ENCODE data around the gene PSME1. TPM values are rescaled to one million over a fixed set of nuclear protein-coding genes. Genes with fewer than 3 reads are reported as not detected.

The PSME1 gene
- total and polyA plus RNA-seq, 4 experiments from 2014 or later, result 257 to 1,008 (median 624) TPM

DNA sequence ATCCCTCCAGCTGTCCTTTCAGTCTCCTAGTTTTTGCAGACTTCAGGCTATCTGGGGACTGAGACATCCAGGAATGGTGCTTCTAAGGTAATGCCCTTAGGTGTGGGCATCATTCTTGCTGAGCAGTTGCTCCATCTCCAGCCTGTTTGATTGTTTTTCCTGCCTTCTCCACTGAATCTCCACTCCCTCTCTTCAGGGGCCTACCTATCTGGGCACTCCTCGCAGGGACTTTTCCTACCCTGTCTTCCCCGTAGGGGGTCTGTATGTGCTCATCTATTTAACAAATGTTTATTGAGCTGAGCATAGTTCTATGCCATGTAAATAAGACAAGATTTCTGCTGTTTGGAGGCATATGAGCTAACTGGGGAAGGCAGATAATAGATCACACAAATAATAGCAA lies 3.0 kb upstream of the PSME1 start:
- Mint-ChIP-seq H3K4me3 (peak overlapping the region in 4 of 8 donors; percentile 60 to 87 (median 63)), H3K27me3 (no peaks in the 10 kb centered on the region), H3K9me3 (peaks cover 0 to 2% (median 0%) of the 10 kb centered on the region in 8 donors), H3K27ac (peak overlapping the region; percentile 85 to 96 (median 90)), H3K4me1 (peaks cover 26 to 48% (median 35%) of the 10 kb centered on the region in 4 donors), H3K36me3 (peaks cover 7 to 14% of the 10 kb centered on the region in 2 donors)
- H3K9me3 ChIP-seq (ENCODE audit: control insufficient read depth in 1 of 2, low read length in 2 of 2), result no peaks in the 10 kb centered on the region
- peak overlapping the region; percentile 41 for H3K27ac ChIP-seq (ENCODE audit: low read depth, low read length)
- H3K27me3 ChIP-seq (ENCODE audit: insufficient read depth, low read length), result no peaks in the 10 kb centered on the region
- intact Hi-C loops (cut with micrococcal nuclease), result no loop called here
- peaks cover 40% of the 10 kb centered on the region for H3K4me1 ChIP-seq (ENCODE audit: insufficient read depth, low read length)
- no peak for DNase-seq
- peaks cover 10% of the 10 kb centered on the region for H3K36me3 ChIP-seq (ENCODE audit: insufficient read depth, low read length)
- POLR2A ChIA-PET (ENCODE audit: partially characterized antibody), result interaction anchor here (1.0 to 16.1 kb wide), 7 partner anchors 8 to 81 kb away, joined by 4 to 347 read pairs (median 7); partner anchors contain the start of genes CARMIL3, DCAF11, EMC9 and IPO4
- no peak overlapping the region for H3K4me3 ChIP-seq (ENCODE audit: low read length in 2 of 2)
- CTCF ChIA-PET (ENCODE audit: partially characterized antibody), result interaction anchor here (1.2 to 6.4 kb wide), 5 partner anchors 17 to 43 kb away, joined by 4 to 53 read pairs (median 5); partner anchors contain the start of genes DCAF11, IRF9 and NRL

DNA sequence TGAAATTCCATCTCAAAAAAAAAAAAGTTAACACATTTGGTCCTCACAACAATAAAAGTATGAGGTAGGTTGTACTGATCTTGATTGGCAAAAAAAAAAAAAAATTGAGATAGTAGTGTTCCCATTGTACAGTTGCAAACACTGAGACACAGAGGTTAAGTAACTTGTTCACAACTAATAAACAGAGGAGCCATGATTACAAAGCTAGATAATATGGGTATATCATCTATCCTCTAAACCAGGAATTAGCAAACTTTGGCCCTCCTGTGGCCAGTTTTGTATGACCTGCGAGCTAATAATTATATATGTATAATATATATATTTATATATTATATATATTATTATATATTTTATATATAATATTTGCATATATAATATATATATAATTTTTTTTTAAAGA lies 2.3 kb upstream of the PSME1 start:
- Mint-ChIP-seq H3K9me3 (peaks cover 0 to 4% (median 0%) of the 10 kb centered on the region in 8 donors), H3K4me1 (peaks cover 29 to 56% (median 41%) of the 10 kb centered on the region in 4 donors), H3K27ac (no peak overlapping the region), H3K27me3 (no peaks in the 10 kb centered on the region), H3K4me3 (peak overlapping the region in 2 of 8 donors; percentile 8 to 46), H3K36me3 (peaks cover 11 to 22% of the 10 kb centered on the region in 2 donors)
- Histone ChIP-seq H3K27ac (ENCODE audit: low read depth, low read length) (no peak overlapping the region), H3K9me3 (ENCODE audit: control insufficient read depth in 1 of 2, low read length in 2 of 2) (no peaks in the 10 kb centered on the region), H3K4me3 (ENCODE audit: low read length in 2 of 2) (no peak overlapping the region), H3K36me3 (ENCODE audit: insufficient read depth, low read length) (peaks cover 16% of the 10 kb centered on the region), H3K4me1 (ENCODE audit: insufficient read depth, low read length) (peaks cover 47% of the 10 kb centered on the region), H3K27me3 (ENCODE audit: insufficient read depth, low read length) (no peaks in the 10 kb centered on the region)
- ChIA-PET CTCF (ENCODE audit: partially characterized antibody) (interaction anchor here (0.7 to 6.4 kb wide), 5 partner anchors 18 to 27 kb away, joined by 4 to 53 read pairs (median 5); partner anchors contain the start of genes DCAF11, IRF9 and NRL), POLR2A (ENCODE audit: partially characterized antibody) (interaction anchor here (0.7 to 16.1 kb wide), 5 partner anchors 13 to 61 kb away, joined by 3 to 347 read pairs (median 8); partner anchors contain the start of genes DCAF11, IPO4, NRL and PSME2)
- DNase-seq, result no peak
- intact Hi-C loops (cut with micrococcal nuclease), result no loop called here

DNA sequence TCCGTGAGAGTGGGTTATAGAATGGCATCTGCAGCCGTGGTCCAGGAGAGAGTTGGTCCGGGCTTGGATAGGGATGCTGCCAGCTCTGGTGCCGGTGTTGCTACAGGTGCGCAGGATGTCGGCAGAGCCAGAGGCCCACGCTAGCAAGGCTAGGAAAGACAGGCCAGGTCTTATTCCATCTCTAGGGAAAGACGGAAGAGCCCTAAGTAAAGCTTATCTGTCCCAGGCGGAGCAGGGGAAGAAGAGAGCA lies 485 bp upstream of the PSME1 start:
- H3K9me3 ChIP-seq (ENCODE audit: control insufficient read depth in 1 of 2, low read length in 2 of 2), result no peaks in the 10 kb centered on the region
- no peaks in the 10 kb centered on the region for H3K27me3 ChIP-seq (ENCODE audit: insufficient read depth, low read length)
- POLR2A ChIA-PET (ENCODE audit: partially characterized antibody), result interaction anchor here (0.7 to 16.1 kb wide), 26 partner anchors 9 to 815 kb away, joined by 3 to 347 read pairs (median 11); partner anchors contain the start of genes CARMIL3, CBLN3, CHMP4A and DCAF11
- peaks cover 59% of the 10 kb centered on the region for H3K4me1 ChIP-seq (ENCODE audit: insufficient read depth, low read length)
- H3K4me3 ChIP-seq (ENCODE audit: low read length in 2 of 2), result peak overlapping the region; percentile 11 to 87
- peak overlapping the region; percentile 84 for H3K27ac ChIP-seq (ENCODE audit: low read depth, low read length)
- no peaks in the 10 kb centered on the region for H3K27me3 Mint-ChIP-seq
- H3K4me3 Mint-ChIP-seq, result peak overlapping the region; percentile 87 to 94 (median 91)
- H3K36me3 Mint-ChIP-seq, result peaks cover 23 to 32% of the 10 kb centered on the region in 2 donors
- H3K4me1 Mint-ChIP-seq, result peaks cover 37 to 70% (median 54%) of the 10 kb centered on the region in 4 donors
- intact Hi-C loops (cut with micrococcal nuclease), result no loop called here
- H3K36me3 ChIP-seq (ENCODE audit: insufficient read depth, low read length), result peaks cover 22% of the 10 kb centered on the region
- no peak for DNase-seq
- H3K27ac Mint-ChIP-seq, result peak overlapping the region; percentile 86 to 96 (median 94)
- peaks cover 0 to 4% (median 0%) of the 10 kb centered on the region in 8 donors for H3K9me3 Mint-ChIP-seq
- CTCF ChIA-PET (ENCODE audit: partially characterized antibody), result interaction anchor here (0.7 to 6.4 kb wide), 12 partner anchors 11 to 198 kb away, joined by 3 to 53 read pairs (median 4); partner anchors contain the start of genes CIDEB, DCAF11, IRF9 and NRL

DNA sequence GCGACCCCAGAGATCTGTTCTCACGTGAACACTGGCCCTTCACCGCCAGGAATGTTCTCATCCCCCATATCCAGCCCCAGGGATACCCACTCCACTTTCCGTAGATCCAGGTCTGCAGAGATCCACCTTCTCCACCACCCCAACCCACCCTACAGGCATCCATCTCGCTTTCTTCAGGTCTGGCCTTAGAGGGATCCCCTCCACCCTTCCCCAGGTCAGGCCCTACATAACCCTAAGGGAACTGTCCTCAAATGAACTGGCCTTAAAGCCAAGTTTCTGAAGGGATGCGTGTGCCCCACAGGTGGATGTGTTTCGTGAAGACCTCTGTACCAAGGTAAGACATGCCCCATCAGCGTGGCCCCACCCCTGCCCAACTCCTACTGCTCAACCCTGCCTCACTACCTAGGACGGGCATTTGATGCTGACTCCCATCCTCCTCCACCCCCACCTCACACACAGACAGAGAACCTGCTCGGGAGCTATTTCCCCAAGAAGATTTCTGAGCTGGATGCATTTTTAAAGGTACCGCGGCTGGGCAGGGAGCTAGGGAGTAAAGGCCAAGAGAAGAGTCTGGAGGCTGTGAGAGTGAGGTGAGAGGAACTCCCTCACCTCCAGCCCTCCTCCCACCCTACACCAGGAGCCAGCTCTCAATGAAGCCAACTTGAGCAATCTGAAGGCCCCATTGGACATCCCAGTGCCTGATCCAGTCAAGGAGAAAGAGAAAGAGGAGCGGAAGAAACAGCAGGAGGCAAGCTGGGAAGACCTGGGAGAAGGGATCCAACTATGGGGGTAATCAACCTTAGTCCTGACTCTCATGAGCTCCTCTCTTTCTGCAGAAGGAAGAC lies 912 bp downstream of the PSME1 start:
- H3K27ac Mint-ChIP-seq, result peak overlapping the region; percentile 88 to 94 (median 91)

DNA sequence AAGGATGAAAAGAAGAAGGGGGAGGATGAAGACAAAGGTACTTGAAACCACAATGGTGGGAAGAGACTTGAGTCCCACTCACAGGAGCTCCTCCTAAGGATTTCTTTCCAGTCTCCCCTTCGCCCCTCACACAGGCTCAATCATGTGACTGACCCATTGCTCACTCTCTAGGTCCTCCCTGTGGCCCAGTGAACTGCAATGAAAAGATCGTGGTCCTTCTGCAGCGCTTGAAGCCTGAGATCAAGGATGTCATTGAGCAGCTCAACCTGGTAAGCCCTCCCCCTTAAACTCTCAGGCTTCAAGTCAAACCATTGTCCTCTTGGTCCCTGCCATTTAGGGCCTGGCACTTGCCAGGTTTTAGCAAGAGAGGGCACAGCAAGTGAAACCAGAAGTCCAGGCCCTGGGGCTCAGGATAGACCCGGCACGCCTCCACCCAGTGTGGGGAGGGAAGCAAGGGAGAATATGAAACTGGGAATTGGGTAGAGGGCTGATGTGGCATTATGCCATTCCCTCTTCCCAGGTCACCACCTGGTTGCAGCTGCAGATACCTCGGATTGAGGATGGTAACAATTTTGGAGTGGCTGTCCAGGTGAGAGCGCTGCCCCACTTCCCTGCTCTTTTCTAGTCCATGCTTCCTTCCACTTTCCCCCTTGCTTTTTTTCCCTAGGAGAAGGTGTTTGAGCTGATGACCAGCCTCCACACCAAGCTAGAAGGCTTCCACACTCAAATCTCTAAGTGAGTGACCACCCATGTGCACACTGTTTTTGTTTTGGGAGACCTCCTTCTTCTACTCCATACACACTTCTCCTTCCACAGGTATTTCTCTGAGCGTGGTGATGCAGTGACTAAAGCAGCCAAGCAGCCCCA lies 1.8 kb downstream of the PSME1 start:
- Mint-ChIP-seq H3K27ac (peak overlapping the region; percentile 63 to 94 (median 91)), H3K9me3 (peaks cover 0 to 2% (median 0%) of the 10 kb centered on the region in 8 donors), H3K27me3 (no peaks in the 10 kb centered on the region), H3K4me3 (peak overlapping the region; percentile 36 to 94 (median 91)), H3K36me3 (peaks cover 23 to 43% of the 10 kb centered on the region in 2 donors), H3K4me1 (peaks cover 31 to 72% (median 51%) of the 10 kb centered on the region in 4 donors)
- no peaks in the 10 kb centered on the region for H3K9me3 ChIP-seq (ENCODE audit: control insufficient read depth in 1 of 2, low read length in 2 of 2)
- DNase-seq, result no peak
- H3K4me1 ChIP-seq (ENCODE audit: insufficient read depth, low read length), result peaks cover 56% of the 10 kb centered on the region
- intact Hi-C loops (cut with micrococcal nuclease), result loop anchor here (2.0 kb wide), 1 partner anchor 581 kb away; the partner anchor contains the start of gene THTPA
- no peaks in the 10 kb centered on the region for H3K27me3 ChIP-seq (ENCODE audit: insufficient read depth, low read length)
- H3K4me3 ChIP-seq (ENCODE audit: low read length in 2 of 2), result no peak overlapping the region
- H3K27ac ChIP-seq (ENCODE audit: low read depth, low read length), result peak overlapping the region; percentile 84
- POLR2A ChIA-PET (ENCODE audit: partially characterized antibody), result interaction anchor here (0.6 to 16.1 kb wide), 17 partner anchors 8 to 673 kb away, joined by 3 to 347 read pairs (median 20); partner anchors contain the start of genes CBLN3, CHMP4A, DCAF11 and IPO4
- H3K36me3 ChIP-seq (ENCODE audit: insufficient read depth, low read length), result peaks cover 24% of the 10 kb centered on the region
- CTCF ChIA-PET (ENCODE audit: partially characterized antibody), result interaction anchor here (0.7 to 6.4 kb wide), 7 partner anchors 8 to 294 kb away, joined by 3 to 53 read pairs (median 8); partner anchors contain the start of genes DCAF11, IRF9, NRL and PSME2

More for the DNA sequence above, 912 bp downstream of the PSME1 start:
- Mint-ChIP-seq H3K9me3 (peaks cover 0 to 4% (median 0%) of the 10 kb centered on the region in 8 donors), H3K4me3 (peak overlapping the region; percentile 87 to 94 (median 92)), H3K4me1 (peaks cover 34 to 75% (median 53%) of the 10 kb centered on the region in 4 donors), H3K27me3 (no peaks in the 10 kb centered on the region), H3K36me3 (peaks cover 23 to 42% of the 10 kb centered on the region in 2 donors)
- peaks cover 22% of the 10 kb centered on the region for H3K36me3 ChIP-seq (ENCODE audit: insufficient read depth, low read length)
- peak overlapping the region; percentile 30 to 87 for H3K4me3 ChIP-seq (ENCODE audit: low read length in 2 of 2)
- intact Hi-C loops (cut with micrococcal nuclease), result loop anchor here (1.0 to 2.0 kb wide), 4 partner anchors 10 to 580 kb away; partner anchors contain the start of genes DCAF11, IRF9, NRL and RNF31
- H3K27ac ChIP-seq (ENCODE audit: low read depth, low read length), result peak overlapping the region; percentile 84
- no peaks in the 10 kb centered on the region for H3K9me3 ChIP-seq (ENCODE audit: control insufficient read depth in 1 of 2, low read length in 2 of 2)
- no peaks in the 10 kb centered on the region for H3K27me3 ChIP-seq (ENCODE audit: insufficient read depth, low read length)
- ChIA-PET POLR2A (ENCODE audit: partially characterized antibody) (interaction anchor here (0.6 to 16.1 kb wide), 23 partner anchors 9 to 674 kb away, joined by 3 to 347 read pairs (median 14); partner anchors contain the start of genes CARMIL3, CBLN3, CHMP4A and DCAF11), CTCF (ENCODE audit: partially characterized antibody) (interaction anchor here (0.7 to 6.4 kb wide), 11 partner anchors 9 to 197 kb away, joined by 3 to 53 read pairs (median 7); partner anchors contain the start of genes DCAF11, IRF9, NRL and PSME2)
- no peak for DNase-seq
- H3K4me1 ChIP-seq (ENCODE audit: insufficient read depth, low read length), result peaks cover 56% of the 10 kb centered on the region
